GM19351 (cell line): ENCODE measurements around the gene ATG2B.

Source experiments
- ATAC-seq: cut with Tn5 transposase; IDR thresholded peaks from one replicate; pipeline ENCODE4 v1.9.1; 2021; ENCODE audit warnings: mild to moderate bottlenecking, moderate library complexity; ENCODE audit not compliant: unreplicated experiment

Gene ATG2B

GRCh38 chr14:96309896-96310330, 53.2 kb downstream of the ATG2B start:
- ATAC-seq, result no peak

GRCh38 chr14:96309133-96309895, 53.8 kb downstream of the ATG2B start:
- no peak for ATAC-seq

GRCh38 chr14:96307434-96307833, 55.7 kb downstream of the ATG2B start:
- no peak for ATAC-seq

- no peak for ATAC-seq
Measured at GRCh38 chr14:96304956-96305355, 58.2 kb downstream of the ATG2B start.

- ATAC-seq, result no peak
Measured at GRCh38 chr14:96303981-96304380, 59.2 kb downstream of the ATG2B start.

- ATAC-seq, result no peak
Measured at GRCh38 chr14:96299441-96299840, 63.7 kb downstream of the ATG2B start.

GRCh38 chr14:96297997-96298515, 65.1 kb downstream of the ATG2B start:
- no peak for ATAC-seq

- ATAC-seq, result no peak
Measured at GRCh38 chr14:96297000-96297399, 66.1 kb downstream of the ATG2B start.

- ATAC-seq, result no peak
Measured at GRCh38 chr14:96294246-96294645, 68.9 kb downstream of the ATG2B start.

GRCh38 chr14:96287856-96288255, 75.3 kb downstream of the ATG2B start:
- no peak for ATAC-seq

- no peak for ATAC-seq
Measured at GRCh38 chr14:96286251-96286650, 76.9 kb downstream of the ATG2B start.

GRCh38 chr14:96285667-96286066, 77.5 kb downstream of the ATG2B start:
- ATAC-seq, result no peak

- ATAC-seq, result no peak
Measured at GRCh38 chr14:96284430-96284829, 78.7 kb downstream of the ATG2B start.

GRCh38 chr14:96284008-96284407, 79.1 kb downstream of the ATG2B start:
- ATAC-seq, result no peak

GRCh38 chr14:96281486-96281885, 81.7 kb downstream of the ATG2B start:
- no peak for ATAC-seq

GRCh38 chr14:96280104-96280503, 83.0 kb downstream of the ATG2B start:
- ATAC-seq, result no peak

- no peak for ATAC-seq
Measured at GRCh38 chr14:96279564-96279963, 83.6 kb downstream of the ATG2B start.

- ATAC-seq, result no peak
Measured at GRCh38 chr14:96277890-96278289, 85.3 kb downstream of the ATG2B start.

- ATAC-seq, result no peak
Measured at GRCh38 chr14:96275177-96276112, 87.7 kb downstream of the ATG2B start.

- no peak for ATAC-seq
Measured at GRCh38 chr14:96274543-96274942, 88.6 kb downstream of the ATG2B start.

GRCh38 chr14:96274122-96274521, 89.0 kb downstream of the ATG2B start:
- ATAC-seq, result no peak

- no peak for ATAC-seq
Measured at GRCh38 chr14:96273629-96274028, 89.5 kb downstream of the ATG2B start.
